Measurements from ENCODE around the gene SLC35F1. TPM values are rescaled to one million over a fixed set of nuclear protein-coding genes. Genes with fewer than 3 reads are reported as not detected.

Gene SLC35F1
- total and polyA plus RNA-seq, 9 of the 15 experiments (the other 6 are each of a cell fraction or from before 2014, with no cell fraction given), result 0.03 to 0.06 TPM; not detected in 7

DNA sequence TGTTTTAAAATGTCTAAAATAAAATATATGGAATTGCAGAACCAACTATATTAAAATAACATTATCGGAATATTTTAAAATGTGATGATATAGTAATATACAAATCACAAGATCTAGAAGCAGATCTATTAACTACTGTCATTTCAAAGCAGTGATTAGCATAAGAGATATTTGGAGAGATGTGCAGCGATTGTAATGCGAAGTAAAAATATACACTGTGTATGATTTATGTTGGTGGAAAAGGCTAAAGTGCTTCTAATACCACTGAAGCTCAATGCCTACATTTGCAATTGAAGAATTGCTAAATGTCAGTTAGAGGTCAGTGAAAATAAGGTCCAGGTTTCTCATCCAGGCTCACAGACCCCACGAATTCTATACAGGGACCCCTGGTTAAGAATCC, 392.4 kb downstream of the SLC35F1 start (continued):
- TF ChIP-seq, protein P1, sequence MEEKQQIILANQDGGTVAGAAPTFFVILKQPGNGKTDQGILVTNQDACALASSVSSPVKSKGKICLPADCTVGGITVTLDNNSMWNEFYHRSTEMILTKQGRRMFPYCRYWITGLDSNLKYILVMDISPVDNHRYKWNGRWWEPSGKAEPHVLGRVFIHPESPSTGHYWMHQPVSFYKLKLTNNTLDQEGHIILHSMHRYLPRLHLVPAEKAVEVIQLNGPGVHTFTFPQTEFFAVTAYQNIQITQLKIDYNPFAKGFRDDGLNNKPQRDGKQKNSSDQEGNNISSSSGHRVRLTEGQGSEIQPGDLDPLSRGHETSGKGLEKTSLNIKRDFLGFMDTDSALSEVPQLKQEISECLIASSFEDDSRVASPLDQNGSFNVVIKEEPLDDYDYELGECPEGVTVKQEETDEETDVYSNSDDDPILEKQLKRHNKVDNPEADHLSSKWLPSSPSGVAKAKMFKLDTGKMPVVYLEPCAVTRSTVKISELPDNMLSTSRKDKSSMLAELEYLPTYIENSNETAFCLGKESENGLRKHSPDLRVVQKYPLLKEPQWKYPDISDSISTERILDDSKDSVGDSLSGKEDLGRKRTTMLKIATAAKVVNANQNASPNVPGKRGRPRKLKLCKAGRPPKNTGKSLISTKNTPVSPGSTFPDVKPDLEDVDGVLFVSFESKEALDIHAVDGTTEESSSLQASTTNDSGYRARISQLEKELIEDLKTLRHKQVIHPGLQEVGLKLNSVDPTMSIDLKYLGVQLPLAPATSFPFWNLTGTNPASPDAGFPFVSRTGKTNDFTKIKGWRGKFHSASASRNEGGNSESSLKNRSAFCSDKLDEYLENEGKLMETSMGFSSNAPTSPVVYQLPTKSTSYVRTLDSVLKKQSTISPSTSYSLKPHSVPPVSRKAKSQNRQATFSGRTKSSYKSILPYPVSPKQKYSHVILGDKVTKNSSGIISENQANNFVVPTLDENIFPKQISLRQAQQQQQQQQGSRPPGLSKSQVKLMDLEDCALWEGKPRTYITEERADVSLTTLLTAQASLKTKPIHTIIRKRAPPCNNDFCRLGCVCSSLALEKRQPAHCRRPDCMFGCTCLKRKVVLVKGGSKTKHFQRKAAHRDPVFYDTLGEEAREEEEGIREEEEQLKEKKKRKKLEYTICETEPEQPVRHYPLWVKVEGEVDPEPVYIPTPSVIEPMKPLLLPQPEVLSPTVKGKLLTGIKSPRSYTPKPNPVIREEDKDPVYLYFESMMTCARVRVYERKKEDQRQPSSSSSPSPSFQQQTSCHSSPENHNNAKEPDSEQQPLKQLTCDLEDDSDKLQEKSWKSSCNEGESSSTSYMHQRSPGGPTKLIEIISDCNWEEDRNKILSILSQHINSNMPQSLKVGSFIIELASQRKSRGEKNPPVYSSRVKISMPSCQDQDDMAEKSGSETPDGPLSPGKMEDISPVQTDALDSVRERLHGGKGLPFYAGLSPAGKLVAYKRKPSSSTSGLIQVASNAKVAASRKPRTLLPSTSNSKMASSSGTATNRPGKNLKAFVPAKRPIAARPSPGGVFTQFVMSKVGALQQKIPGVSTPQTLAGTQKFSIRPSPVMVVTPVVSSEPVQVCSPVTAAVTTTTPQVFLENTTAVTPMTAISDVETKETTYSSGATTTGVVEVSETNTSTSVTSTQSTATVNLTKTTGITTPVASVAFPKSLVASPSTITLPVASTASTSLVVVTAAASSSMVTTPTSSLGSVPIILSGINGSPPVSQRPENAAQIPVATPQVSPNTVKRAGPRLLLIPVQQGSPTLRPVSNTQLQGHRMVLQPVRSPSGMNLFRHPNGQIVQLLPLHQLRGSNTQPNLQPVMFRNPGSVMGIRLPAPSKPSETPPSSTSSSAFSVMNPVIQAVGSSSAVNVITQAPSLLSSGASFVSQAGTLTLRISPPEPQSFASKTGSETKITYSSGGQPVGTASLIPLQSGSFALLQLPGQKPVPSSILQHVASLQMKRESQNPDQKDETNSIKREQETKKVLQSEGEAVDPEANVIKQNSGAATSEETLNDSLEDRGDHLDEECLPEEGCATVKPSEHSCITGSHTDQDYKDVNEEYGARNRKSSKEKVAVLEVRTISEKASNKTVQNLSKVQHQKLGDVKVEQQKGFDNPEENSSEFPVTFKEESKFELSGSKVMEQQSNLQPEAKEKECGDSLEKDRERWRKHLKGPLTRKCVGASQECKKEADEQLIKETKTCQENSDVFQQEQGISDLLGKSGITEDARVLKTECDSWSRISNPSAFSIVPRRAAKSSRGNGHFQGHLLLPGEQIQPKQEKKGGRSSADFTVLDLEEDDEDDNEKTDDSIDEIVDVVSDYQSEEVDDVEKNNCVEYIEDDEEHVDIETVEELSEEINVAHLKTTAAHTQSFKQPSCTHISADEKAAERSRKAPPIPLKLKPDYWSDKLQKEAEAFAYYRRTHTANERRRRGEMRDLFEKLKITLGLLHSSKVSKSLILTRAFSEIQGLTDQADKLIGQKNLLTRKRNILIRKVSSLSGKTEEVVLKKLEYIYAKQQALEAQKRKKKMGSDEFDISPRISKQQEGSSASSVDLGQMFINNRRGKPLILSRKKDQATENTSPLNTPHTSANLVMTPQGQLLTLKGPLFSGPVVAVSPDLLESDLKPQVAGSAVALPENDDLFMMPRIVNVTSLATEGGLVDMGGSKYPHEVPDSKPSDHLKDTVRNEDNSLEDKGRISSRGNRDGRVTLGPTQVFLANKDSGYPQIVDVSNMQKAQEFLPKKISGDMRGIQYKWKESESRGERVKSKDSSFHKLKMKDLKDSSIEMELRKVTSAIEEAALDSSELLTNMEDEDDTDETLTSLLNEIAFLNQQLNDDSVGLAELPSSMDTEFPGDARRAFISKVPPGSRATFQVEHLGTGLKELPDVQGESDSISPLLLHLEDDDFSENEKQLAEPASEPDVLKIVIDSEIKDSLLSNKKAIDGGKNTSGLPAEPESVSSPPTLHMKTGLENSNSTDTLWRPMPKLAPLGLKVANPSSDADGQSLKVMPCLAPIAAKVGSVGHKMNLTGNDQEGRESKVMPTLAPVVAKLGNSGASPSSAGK (IDR thresholded peaks at IDR 0.05), result no peak
- TF ChIP-seq, protein P2, sequence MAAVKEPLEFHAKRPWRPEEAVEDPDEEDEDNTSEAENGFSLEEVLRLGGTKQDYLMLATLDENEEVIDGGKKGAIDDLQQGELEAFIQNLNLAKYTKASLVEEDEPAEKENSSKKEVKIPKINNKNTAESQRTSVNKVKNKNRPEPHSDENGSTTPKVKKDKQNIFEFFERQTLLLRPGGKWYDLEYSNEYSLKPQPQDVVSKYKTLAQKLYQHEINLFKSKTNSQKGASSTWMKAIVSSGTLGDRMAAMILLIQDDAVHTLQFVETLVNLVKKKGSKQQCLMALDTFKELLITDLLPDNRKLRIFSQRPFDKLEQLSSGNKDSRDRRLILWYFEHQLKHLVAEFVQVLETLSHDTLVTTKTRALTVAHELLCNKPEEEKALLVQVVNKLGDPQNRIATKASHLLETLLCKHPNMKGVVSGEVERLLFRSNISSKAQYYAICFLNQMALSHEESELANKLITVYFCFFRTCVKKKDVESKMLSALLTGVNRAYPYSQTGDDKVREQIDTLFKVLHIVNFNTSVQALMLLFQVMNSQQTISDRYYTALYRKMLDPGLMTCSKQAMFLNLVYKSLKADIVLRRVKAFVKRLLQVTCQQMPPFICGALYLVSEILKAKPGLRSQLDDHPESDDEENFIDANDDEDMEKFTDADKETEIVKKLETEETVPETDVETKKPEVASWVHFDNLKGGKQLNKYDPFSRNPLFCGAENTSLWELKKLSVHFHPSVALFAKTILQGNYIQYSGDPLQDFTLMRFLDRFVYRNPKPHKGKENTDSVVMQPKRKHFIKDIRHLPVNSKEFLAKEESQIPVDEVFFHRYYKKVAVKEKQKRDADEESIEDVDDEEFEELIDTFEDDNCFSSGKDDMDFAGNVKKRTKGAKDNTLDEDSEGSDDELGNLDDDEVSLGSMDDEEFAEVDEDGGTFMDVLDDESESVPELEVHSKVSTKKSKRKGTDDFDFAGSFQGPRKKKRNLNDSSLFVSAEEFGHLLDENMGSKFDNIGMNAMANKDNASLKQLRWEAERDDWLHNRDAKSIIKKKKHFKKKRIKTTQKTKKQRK (IDR thresholded peaks at IDR 0.05; ENCODE audit: borderline replicate concordance, low read depth, low read length), result no peak
- TF ChIP-seq PCBP1 (IDR thresholded peaks at IDR 0.05; ENCODE audit: low read depth, low read length, poor library complexity, severe bottlenecking) (no peak), NFE2 (IDR thresholded peaks at IDR 0.05; ENCODE audit: low read depth) (no peak), MED1 (CRISPR knock-in tag; IDR thresholded peaks at IDR 0.05; ENCODE audit: borderline replicate concordance) (no peak), CBFB (CRISPR knock-in tag; IDR thresholded peaks at IDR 0.05) (no peak), SNIP1 (IDR thresholded peaks at IDR 0.05; ENCODE audit: low read depth) (no peak), BRF2 (IDR thresholded peaks at IDR 0.05; ENCODE audit: borderline replicate concordance, insufficient read depth, insufficient read length) (no peak), KAT7 (CRISPR knock-in tag; IDR thresholded peaks at IDR 0.05; ENCODE audit: borderline replicate concordance) (no peak)
- TF ChIP-seq, protein P3, sequence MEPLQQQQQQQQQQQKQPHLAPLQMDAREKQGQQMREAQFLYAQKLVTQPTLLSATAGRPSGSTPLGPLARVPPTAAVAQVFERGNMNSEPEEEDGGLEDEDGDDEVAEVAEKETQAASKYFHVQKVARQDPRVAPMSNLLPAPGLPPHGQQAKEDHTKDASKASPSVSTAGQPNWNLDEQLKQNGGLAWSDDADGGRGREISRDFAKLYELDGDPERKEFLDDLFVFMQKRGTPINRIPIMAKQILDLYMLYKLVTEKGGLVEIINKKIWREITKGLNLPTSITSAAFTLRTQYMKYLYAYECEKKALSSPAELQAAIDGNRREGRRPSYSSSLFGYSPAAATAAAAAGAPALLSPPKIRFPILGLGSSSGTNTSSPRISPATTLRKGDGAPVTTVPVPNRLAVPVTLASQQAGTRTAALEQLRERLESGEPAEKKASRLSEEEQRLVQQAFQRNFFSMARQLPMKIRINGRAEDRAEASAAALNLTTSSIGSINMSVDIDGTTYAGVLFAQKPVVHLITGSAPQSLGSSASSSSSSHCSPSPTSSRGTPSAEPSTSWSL (CRISPR knock-in tag; IDR thresholded peaks at IDR 0.05; ENCODE audit: borderline replicate concordance), result no peak
